Esophagus squamous epithelium (tissue), 5 donors: Measurements from ENCODE around the gene AP2A2. TPM values are rescaled to one million over a fixed set of nuclear protein-coding genes. Genes with fewer than 3 reads are reported as not detected.

ENCODE experiments used
- DNase-seq: peaks from one replicate; lab custom pipeline; 2025; lab: John Stamatoyannopoulos, UW
- H3K27ac ChIP-seq, 4 donors: fragments of 200-600 bp; sonication (generic); one replicate each; pipeline ENCODE4 v1.5.1; 2016 to 2019; ENCODE audit warnings: mild to moderate bottlenecking in 1 of 4
- H3K27me3 ChIP-seq, 4 donors: fragments of 200-600 bp; sonication (generic); 1 replicate in 3 of 4; 2 replicates in 1 of 4; pipeline versions ENCODE4 v1.5.1 to v1.6.0; 2017 to 2021; ENCODE audit warnings: antibody characterized with exemption in 1 of 4
- H3K36me3 ChIP-seq, 3 donors: fragments of 200-600 bp; sonication (generic); one replicate each; pipeline ENCODE4 v1.5.1; 2016 to 2019
- H3K4me1 ChIP-seq, 3 donors: fragments of 200-600 bp; sonication (generic); one replicate each; pipeline ENCODE4 v1.5.1; 2017 to 2019
- H3K4me3 ChIP-seq, 4 donors: fragments of 200-600 bp; sonication (generic); 1 replicate in 3 of 4; 2 replicates in 1 of 4; pipeline ENCODE4 v1.5.1; 2016 to 2019; ENCODE audit warnings: mild to moderate bottlenecking in 2 of 4, moderate library complexity in 1 of 4
- H3K9me3 ChIP-seq, 3 donors: fragments of 200-600 bp; sonication (generic); one replicate each; pipeline ENCODE4 v1.5.1; 2016 to 2019
- CTCF ChIP-seq, 6 experiments: fragments of 450-650 bp in 4 of 6; fragments of 200-600 bp in 2 of 6; sonication (generic) in 2 of 6; IDR thresholded peaks; one replicate each; pipeline ENCODE4 v1.5.1; 2016 to 2019; ENCODE audit warnings: antibody characterized with exemption in 6 of 6, mild to moderate bottlenecking in 4 of 6, moderate library complexity in 4 of 6
- POLR2A ChIP-seq, 4 donors: fragments of 450-650 bp; IDR thresholded peaks; one replicate each; pipeline ENCODE4 v1.6.1; 2017; ENCODE audit warnings: antibody characterized with exemption in 4 of 4, mild to moderate bottlenecking in 4 of 4, moderate library complexity in 3 of 4
- WGBS, 2 donors: methylation state at CpG; one replicate each; pipeline ENCODE4 v1.1.5; 2018; 5-methylcytosine and 5-hydroxymethylcytosine counted together
- intact Hi-C: fragments of 100-400 bp; cut with DNase I; formaldehyde crosslinking; loops from one replicate; pipeline ENCODE4 v1.15.0; 2022
- total RNA-seq, 4 donors: library from RNA; depleted of rRNA; stranded (reverse); fragments of >200 nt; gene quantifications; one replicate each; pipeline ENCODE4 v1.1.0, GENCODE V29; 2016
- donor health status: DM: yes; HTN: yes; CAD: no.

The AP2A2 gene
- total RNA-seq, 4 donors from 2014 or later: 19.8 to 48.6 (median 28.5) TPM

DNA sequence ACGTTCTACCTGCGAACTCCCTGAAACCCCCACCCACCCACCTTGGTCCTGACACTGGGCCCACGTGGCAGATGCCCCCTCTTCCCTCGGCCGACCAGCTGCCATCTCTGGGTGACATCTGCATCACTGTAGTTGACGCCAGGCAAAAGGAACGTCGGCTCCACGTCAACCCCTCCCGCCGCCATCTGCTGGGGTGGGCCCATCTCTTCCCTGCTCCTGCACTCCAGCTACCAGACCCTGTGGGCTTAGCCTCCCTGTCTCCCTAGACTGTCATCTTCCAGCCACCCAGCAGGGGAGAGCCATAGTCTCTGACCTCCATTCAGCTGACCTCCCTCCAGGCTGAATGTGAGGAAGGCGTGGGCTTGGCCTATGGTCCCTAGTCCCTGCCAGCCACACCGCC, 36.4 kb upstream of the AP2A2 start:
- 92% methylated on average over 5 of the region's 13 CpGs; no CpG with 5 or more reads in 1 of the 2 donors for WGBS, 2 donors
- Histone ChIP-seq H3K36me3 (peaks cover 0 to 69% (median 7%) of the 10 kb centered on the region in 3 donors), H3K27me3 (no peaks in the 10 kb centered on the region), H3K27ac (no peak overlapping the region), H3K4me3 (no peak overlapping the region), H3K9me3 (no peaks in the 10 kb centered on the region), H3K4me1 (no peaks in the 10 kb centered on the region)
- no peak for DNase-seq
- intact Hi-C loops: no loop called here
- TF ChIP-seq POLR2A (IDR thresholded peaks at IDR 0.05) (no peak), CTCF (IDR thresholded peaks at IDR 0.05) (no peak)

DNA sequence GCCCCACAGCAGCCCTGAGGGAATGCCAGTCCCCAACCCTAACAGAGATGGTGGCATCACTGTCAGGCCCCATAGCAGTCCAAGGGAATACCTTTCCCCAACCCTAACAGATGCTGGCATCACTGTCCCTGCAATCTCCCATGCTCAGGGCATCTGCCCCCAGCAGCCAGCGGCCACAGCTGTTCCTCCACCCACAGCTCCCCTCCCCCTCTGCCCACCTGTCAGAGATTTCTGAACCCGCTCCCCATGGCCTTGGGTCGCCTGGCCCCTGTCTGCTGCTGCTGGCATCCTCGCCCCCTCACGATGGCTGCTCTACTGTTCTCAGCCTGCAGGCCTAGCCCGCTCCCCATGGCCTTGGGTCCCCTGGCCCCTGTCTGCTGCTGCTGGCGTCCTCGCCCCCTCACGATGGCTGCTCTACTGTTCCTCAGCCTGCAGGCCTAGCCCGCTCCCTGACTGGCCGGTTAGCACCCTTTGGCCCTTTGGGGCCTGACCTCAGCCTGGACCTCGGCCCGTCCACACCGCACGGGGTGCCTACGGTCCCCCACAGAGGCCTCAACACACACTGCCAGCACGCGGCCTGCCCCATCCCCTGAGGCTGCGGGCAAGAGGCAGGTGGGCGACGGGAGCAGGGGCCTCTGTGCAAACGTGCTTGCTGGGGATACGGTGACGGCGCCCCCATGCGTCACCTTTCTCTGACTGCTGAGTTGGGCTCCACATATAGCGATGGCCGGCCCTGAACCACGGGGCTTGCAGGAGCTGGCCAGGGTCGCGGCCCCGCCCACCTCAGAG, 35.8 kb upstream of the AP2A2 start:
- Histone ChIP-seq H3K4me3 (no peak overlapping the region), H3K27me3 (no peaks in the 10 kb centered on the region), H3K9me3 (no peaks in the 10 kb centered on the region), H3K4me1 (no peaks in the 10 kb centered on the region), H3K36me3 (peaks cover 0 to 65% (median 7%) of the 10 kb centered on the region in 3 donors), H3K27ac (no peak overlapping the region)
- 85 to 94% methylated on average over 8 to 14 of the region's 32 CpGs for WGBS, 2 donors
- DNase-seq: no peak
- intact Hi-C loops: no loop called here
- TF ChIP-seq POLR2A (IDR thresholded peaks at IDR 0.05) (no peak), CTCF (IDR thresholded peaks at IDR 0.05) (no peak)

- intact Hi-C loops: no loop called here
- Histone ChIP-seq H3K4me3 (no peak overlapping the region), H3K9me3 (no peaks in the 10 kb centered on the region), H3K27ac (no peak overlapping the region), H3K27me3 (no peaks in the 10 kb centered on the region), H3K36me3 (peaks cover 0 to 57% (median 7%) of the 10 kb centered on the region in 3 donors), H3K4me1 (no peaks in the 10 kb centered on the region)
- DNase-seq: no peak
- TF ChIP-seq CTCF (IDR thresholded peaks at IDR 0.05) (no peak), POLR2A (IDR thresholded peaks at IDR 0.05) (no peak)
- WGBS, 2 donors: 86 to 93% methylated on average over 3 to 5 of the region's 27 CpGs
Observed at GRCh38 chr11:890794-891540, 34.7 kb upstream of the AP2A2 start.

DNA sequence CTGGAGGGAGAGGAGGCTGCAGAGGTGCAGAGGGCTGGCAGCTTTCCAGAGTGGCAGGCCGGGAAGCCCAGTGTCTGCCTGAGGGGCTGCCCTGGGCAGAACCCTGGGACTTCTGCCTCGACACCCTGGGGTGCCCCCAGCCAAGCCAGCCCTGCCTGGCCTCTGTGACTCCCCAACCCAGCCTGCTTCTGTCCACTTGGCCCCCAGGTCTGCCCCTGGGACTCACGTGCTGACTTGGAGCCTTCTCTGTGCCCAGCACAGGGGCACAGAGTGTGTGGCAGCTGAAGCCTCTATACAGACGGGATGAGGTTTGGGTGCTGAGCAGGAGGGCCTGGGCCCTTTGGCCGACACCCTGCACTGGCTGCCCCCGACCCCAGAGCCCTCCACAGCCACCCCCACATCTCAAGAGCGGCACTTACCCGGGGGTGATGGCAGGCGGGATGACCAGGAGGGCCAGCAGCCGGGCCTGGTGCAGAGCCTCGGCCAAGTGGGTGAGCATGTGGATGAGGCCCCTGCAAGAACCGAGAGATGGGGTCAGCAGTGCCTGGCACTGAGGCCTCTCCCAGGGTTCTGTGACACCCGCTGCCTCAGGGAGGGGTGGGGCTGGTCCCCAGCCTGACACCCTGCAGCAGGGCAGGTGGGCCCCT, 32.5 kb upstream of the AP2A2 start:
- no peak overlapping the region for H3K4me3 ChIP-seq
- DNase-seq: no peak

More for the DNA sequence above, 32.5 kb upstream of the AP2A2 start:
- TF ChIP-seq CTCF (IDR thresholded peaks at IDR 0.05) (no peak), POLR2A (IDR thresholded peaks at IDR 0.05) (no peak)
- no peak overlapping the region for H3K27ac ChIP-seq
- no peaks in the 10 kb centered on the region for H3K9me3 ChIP-seq
- intact Hi-C loops: no loop called here
- peaks cover 0 to 45% (median 4%) of the 10 kb centered on the region in 3 donors for H3K36me3 ChIP-seq
- H3K27me3 ChIP-seq: no peaks in the 10 kb centered on the region
- WGBS, 2 donors: 60% methylated on average over 1 of the region's 13 CpGs; no CpG with 5 or more reads in 1 of the 2 donors
- no peaks in the 10 kb centered on the region for H3K4me1 ChIP-seq
